GM12878 (cell line): ENCODE measurements around the gene PARP15. TPM values are rescaled to one million over a fixed set of nuclear protein-coding genes. Genes with fewer than 3 reads are reported as not detected.
A peak's percentile ranks its signal among the peaks of the same experiment; 100 is the strongest.

Experiments
- ATAC-seq: fragments of 200-7000 bp; cut with Tn5 transposase; 3 replicates; pipeline ENCODE4 v1.9.1; 2020; ENCODE audit warnings: mild to moderate bottlenecking, moderate library complexity
- BruUV-seq: library from RNA; stranded (reverse); fragments of 400-500 nt; replicated peaks from 2 replicates; lab custom pipeline; 2021; lab: Mats Ljungman, UMichigan
- CTCF ChIA-PET: fragments of 300-600 bp; sonication (Branson Sonifier 250); formaldehyde crosslinking; extraction: SDS; loops from one replicate; lab custom pipeline; 2021; ENCODE audit warnings: inconsistent platforms; lab: Yijun Ruan, JAX
- POLR2A ChIA-PET: fragments of 350-600 bp; formaldehyde crosslinking; extraction: SDS; loops from one replicate; lab custom pipeline; 2021; ENCODE audit warnings: inconsistent platforms; lab: Charles Lee
- RAD21 ChIA-PET: fragments of 300-600 bp; sonication (Branson Sonifier 250); formaldehyde crosslinking; loops from one replicate; lab custom pipeline; 2023; ENCODE audit warnings: antibody characterized with exemption; ENCODE audit not compliant: unreplicated experiment; lab: Charles Lee
- SMC1A ChIA-PET: fragments of 300-600 bp; sonication (Branson Sonifier 250); formaldehyde crosslinking; loops from one replicate; lab custom pipeline; 2023; ENCODE audit not compliant: unreplicated experiment, uncharacterized antibody; lab: Charles Lee
- DNase-seq: peaks from one replicate; pipeline ENCODE4 v3.0.0-alpha.2; 2011; ENCODE audit warnings: low read depth, low spot score
- FAIRE-seq: peaks from 3 replicates; lab custom pipeline; 2011; peaks lifted over from hg19 to GRCh38; lab: Jason Lieb, UNC
- H2AFZ ChIP-seq: 2 replicates; pipeline ENCODE4 v1.6.0; 2011; ENCODE audit warnings: low read depth, low read length, control low read depth; ENCODE audit not compliant: control insufficient read depth
- H3K27ac ChIP-seq: 2 replicates; pipeline ENCODE4 v1.5.1; 2011; ENCODE audit warnings: control low read depth; ENCODE audit not compliant: control insufficient read depth, insufficient read depth
- H3K27me3 ChIP-seq, 2 experiments: replicated peaks in 1 of 2; 2 replicates each; pipeline versions ENCODE4 v1.6.0 to v1.6.1; 2011; ENCODE audit warnings: low read length in 1 of 2; ENCODE audit not compliant: control insufficient read depth in 2 of 2, insufficient read depth in 2 of 2
- H3K36me3 ChIP-seq, 2 experiments: 2 replicates each; pipeline ENCODE4 v1.5.1; 2011; ENCODE audit warnings: low read length in 1 of 2; ENCODE audit not compliant: control insufficient read depth in 2 of 2, insufficient read depth in 2 of 2
- H3K4me1 ChIP-seq: 2 replicates; pipeline ENCODE4 v1.6.1; 2011; ENCODE audit warnings: mild to moderate bottlenecking, low read length, moderate library complexity, mixed read lengths; ENCODE audit not compliant: control insufficient read depth, insufficient read depth
- H3K4me2 ChIP-seq: 2 replicates; pipeline ENCODE4 v1.6.0; 2011; ENCODE audit warnings: control low read depth; ENCODE audit not compliant: control insufficient read depth, insufficient read depth
- H3K4me3 ChIP-seq: fragments of 200-600 bp; sonication (generic); 2 replicates; pipeline ENCODE4 v1.5.1; 2016
- H3K79me2 ChIP-seq: 2 replicates; pipeline ENCODE4 v1.6.0; 2011; ENCODE audit warnings: low read length; ENCODE audit not compliant: control insufficient read depth, insufficient read depth
- H3K9ac ChIP-seq: 2 replicates; pipeline ENCODE4 v1.8.0; 2011; ENCODE audit warnings: low read length, control low read depth, mixed read lengths; ENCODE audit not compliant: control insufficient read depth, insufficient read depth
- H3K9me3 ChIP-seq: replicated peaks from 3 replicates; pipeline ENCODE4 v1.5.1; 2011; ENCODE audit warnings: mild to moderate bottlenecking, low read length; ENCODE audit not compliant: control insufficient read depth, insufficient read depth
- H4K20me1 ChIP-seq: 2 replicates; pipeline ENCODE4 v1.6.0; 2011; ENCODE audit not compliant: control insufficient read depth, insufficient read depth
- ETV6 ChIP-seq, 2 experiments: fragments of 450-650 bp in 1 of 2; IDR thresholded peaks in 1 of 2; conservative IDR thresholded peaks in 1 of 2; 2 replicates each; pipeline ENCODE4 v1.6.1; 2014; ENCODE audit warnings: antibody characterized with exemption in 1 of 2, borderline replicate concordance in 1 of 2, low read depth in 1 of 2, mild to moderate bottlenecking in 1 of 2, moderate library complexity in 1 of 2
- FOXK2 ChIP-seq: fragments of 450-650 bp; IDR thresholded peaks from 2 replicates; pipeline ENCODE4 v1.6.1; 2017; ENCODE audit warnings: mild to moderate bottlenecking, moderate library complexity
- JUNB ChIP-seq: IDR thresholded peaks from 2 replicates; pipeline ENCODE4 v1.6.1; 2016; ENCODE audit warnings: antibody characterized with exemption, mild to moderate bottlenecking
- NRF1 ChIP-seq: conservative IDR thresholded peaks from 2 replicates; pipeline ENCODE4 v1.6.1; 2011; ENCODE audit warnings: mild to moderate bottlenecking, low read depth, low read length, improper control_type of control experiment
- WRNIP1 ChIP-seq: IDR thresholded peaks from 2 replicates; pipeline ENCODE4 v1.6.1; 2011; ENCODE audit warnings: low read depth, low read length, improper control_type of control experiment, borderline replicate concordance
- YY1 ChIP-seq: IDR thresholded peaks from 2 replicates; pipeline ENCODE4 v1.6.1; 2011; ENCODE audit warnings: low read depth, mild to moderate bottlenecking, low read length
- WGBS: methylation state at CpG from one replicate; pipeline ENCODE4 v1.1.6; 2016; ENCODE audit warnings: low lambda C conversion rate; ENCODE audit not compliant: insufficient replicate concordance, insufficient coverage; ENCODE audit errors: missing lambda C conversion rate; 5-methylcytosine and 5-hydroxymethylcytosine counted together
- in situ Hi-C: fragments of 300-500 bp; cut with MboI; formaldehyde crosslinking; loops from 9 replicates; pipeline ENCODE4 v1.14.3; 2018; ENCODE audit warnings: mixed read lengths
- intact Hi-C: fragments of 100-400 bp; cut with micrococcal nuclease; formaldehyde crosslinking; loops from one replicate; pipeline ENCODE4 v1.14.2; 2022; ENCODE audit not compliant: unreplicated experiment
- polyA plus RNA-seq, 11 experiments: library from polyadenylated mRNA; depleted of rRNA in 4 of 11; unstranded in 6 of 11; stranded (reverse) in 5 of 11; fragments of >200 nt; fragmentation: Nextera tagmentation in 4 of 11; fragmentation: Illumina TruSeq in 1 of 11; extraction: Ambion mirVana in 4 of 11; extraction: Trizol in 1 of 11; gene quantifications; 1 replicate in 1 of 11; 2 replicates in 10 of 11; pipeline versions ENCODE4 v1.2.1 to v1.2.3, GENCODE V29; 2011 to 2016; ENCODE audit warnings: inconsistent platforms in 2 of 11, missing spikeins in 2 of 11, low read depth in 1 of 11
- total RNA-seq, 4 experiments: library from RNA; depleted of rRNA in 3 of 4; stranded (reverse); fragments of >200 nt in 3 of 4; fragmentation: Illumina TruSeq in 1 of 4; extraction: Trizol in 1 of 4; gene quantifications; 2 replicates each; pipeline versions ENCODE4 v1.2.1 to v1.2.3, GENCODE V29; 2013 to 2021

The PARP15 gene
- total and polyA plus RNA-seq, 10 of the 15 experiments (the other 5 are each of a cell fraction or from before 2014, with no cell fraction given): 9.0 to 234 (median 36.3) TPM

GRCh38 chr3:122681284-122681973 is 104.0 kb downstream of the PARP15 start:
- H3K27ac ChIP-seq: peak overlapping the region; percentile 97
- DNase-seq (no peak), FAIRE-seq (no peak), ATAC-seq (peak; percentile 3; the same call in 1 of the 3 replicates)
- peak overlapping the region; percentile 97 for H3K4me3 ChIP-seq
- in situ Hi-C loops: loop anchor here (10.0 kb wide), 2 partner anchors 577 to 1027 kb away; no protein-coding TSS in a partner anchor
- under 1% methylated on average over 24 of the region's 24 CpGs for WGBS
- peaks cover 55% of the 10 kb centered on the region for H3K79me2 ChIP-seq
- H3K9ac ChIP-seq: peak overlapping the region; percentile 95
- intact Hi-C loops: no loop called here
- peaks cover 0 to 7% of the 10 kb centered on the region in 2 experiments; a peak in 1 of 4 replicates for H3K36me3 ChIP-seq
- no peaks in the 10 kb centered on the region for H3K27me3 ChIP-seq
- H3K4me1 ChIP-seq: peaks cover 16% of the 10 kb centered on the region
- BruUV-seq: TSS peak; percentile 50
- H4K20me1 ChIP-seq: no peaks in the 10 kb centered on the region; the same call in 1 of the 2 replicates
- peak overlapping the region; percentile 45 for H2AFZ ChIP-seq
- SMC1A ChIA-PET: interaction anchor here (1.0 to 11.3 kb wide), 8 partner anchors 15 to 217 kb away, joined by 3 to 250 read pairs (median 60); partner anchors contain the start of genes DTX3L, PARP15 and PARP9
- 0 out of 2 replicates have a peak, but pooled peaks have one; percentile 10 for TF ChIP-seq WRNIP1
- no peak for TF ChIP-seq FOXK2
- TF ChIP-seq YY1: peak; percentile 87
- TF ChIP-seq ETV6 (conservative IDR thresholded peaks at IDR 0.05 in 1 of 2, IDR thresholded peaks at IDR 0.05 in 1 of 2; ENCODE audit: borderline replicate concordance in 1 of 2, low read depth in 1 of 2): 0 out of 4 replicates have a peak, but pooled peaks of 1 of the 2 experiments have one; percentile 14
- TF ChIP-seq JUNB: 0 out of 2 replicates have a peak, but pooled peaks have one; percentile 4
- no peak for TF ChIP-seq NRF1
- RAD21 ChIA-PET: interaction anchor here (2.1 to 8.2 kb wide), 9 partner anchors 15 to 223 kb away, joined by 12 to 236 read pairs (median 46); partner anchors contain the start of genes DTX3L, PARP15 and PARP9
- peak overlapping the region; percentile 70 for H3K4me2 ChIP-seq
- CTCF ChIA-PET: interaction anchor here (0.6 to 6.4 kb wide), 11 partner anchors 63 to 623 kb away, joined by 3 to 192 read pairs (median 19); partner anchors contain the start of genes DTX3L, FAM162A, MIX23 and PARP15
- H3K9me3 ChIP-seq: no peaks in the 10 kb centered on the region
- POLR2A ChIA-PET: interaction anchor here (0.5 to 6.5 kb wide), 11 partner anchors 13 to 517 kb away, joined by 3 to 67 read pairs (median 5); partner anchors contain the start of genes DTX3L and PARP9
